ENCODE results near the gene KATNIP. TPM values are rescaled to one million over a fixed set of nuclear protein-coding genes. Genes with fewer than 3 reads are reported as not detected.

Gene KATNIP
- total and polyA plus RNA-seq, 9 of the 15 experiments (the other 6 are each of a cell fraction or from before 2014, with no cell fraction given), result 1.7 to 13.2 (median 8.0) TPM

- no peak for TF ChIP-seq TRIM25 (IDR thresholded peaks at IDR 0.05; ENCODE audit: borderline replicate concordance)
- peak; percentile 54; the same call in 1 of the 2 replicates for TF ChIP-seq EP300 (IDR thresholded peaks at IDR 0.05; ENCODE audit: low read length)
- TF ChIP-seq CEBPB (tag; IDR thresholded peaks at IDR 0.05), result no peak
- no peak for TF ChIP-seq ZNF280A (IDR thresholded peaks at IDR 0.05; ENCODE audit: low read depth, partially characterized antibody)
- no peak for TF ChIP-seq ZBTB17 (CRISPR knock-in tag; IDR thresholded peaks at IDR 0.05)
- TF ChIP-seq NR4A1 (CRISPR knock-in tag; IDR thresholded peaks at IDR 0.05), result no peak
- TF ChIP-seq NR4A1 (tag; IDR thresholded peaks at IDR 0.05), result no peak
- no peak for TF ChIP-seq SP1 (CRISPR knock-in tag; IDR thresholded peaks at IDR 0.05)
- peak; percentile 48 for TF ChIP-seq FOS (IDR thresholded peaks at IDR 0.05; ENCODE audit: extremely low read depth, insufficient read length)
- TF ChIP-seq ZNF253 (CRISPR knock-in tag; conservative IDR thresholded peaks at IDR 0.05), result no peak
- peak; percentile 38 to 72; a peak in 3 of 4 replicates for TF ChIP-seq MNT (conservative IDR thresholded peaks at IDR 0.05)
- peak; percentile 98 for TF ChIP-seq DACH1 (IDR thresholded peaks at IDR 0.05; ENCODE audit: partially characterized antibody)
- TF ChIP-seq ZNF133 (CRISPR knock-in tag; IDR thresholded peaks at IDR 0.05), result no peak
- TF ChIP-seq BRCA1 (IDR thresholded peaks at IDR 0.05), result no peak
- TF ChIP-seq BRCA1 (CRISPR knock-in tag; IDR thresholded peaks at IDR 0.05), result no peak
- TF ChIP-seq NELFE (IDR thresholded peaks at IDR 0.05; ENCODE audit: insufficient read depth, insufficient read length), result no peak
- TF ChIP-seq ZNF586 (CRISPR knock-in tag; conservative IDR thresholded peaks at IDR 0.05), result no peak
These were observed 2.8 kb upstream of the KATNIP start (continued) for GRCh38 chr16:27547134-27547533.

Measured in K562 (cell line).